NCI-H510A treated with DMSO at 0.1 percent for 48 hours (cell line): ENCODE measurements around the gene TMEM92.

Source experiments
- DNase-seq: peaks from one replicate; lab custom pipeline; 2025; lab: John Stamatoyannopoulos, UW

TMEM92 gene

DNA sequence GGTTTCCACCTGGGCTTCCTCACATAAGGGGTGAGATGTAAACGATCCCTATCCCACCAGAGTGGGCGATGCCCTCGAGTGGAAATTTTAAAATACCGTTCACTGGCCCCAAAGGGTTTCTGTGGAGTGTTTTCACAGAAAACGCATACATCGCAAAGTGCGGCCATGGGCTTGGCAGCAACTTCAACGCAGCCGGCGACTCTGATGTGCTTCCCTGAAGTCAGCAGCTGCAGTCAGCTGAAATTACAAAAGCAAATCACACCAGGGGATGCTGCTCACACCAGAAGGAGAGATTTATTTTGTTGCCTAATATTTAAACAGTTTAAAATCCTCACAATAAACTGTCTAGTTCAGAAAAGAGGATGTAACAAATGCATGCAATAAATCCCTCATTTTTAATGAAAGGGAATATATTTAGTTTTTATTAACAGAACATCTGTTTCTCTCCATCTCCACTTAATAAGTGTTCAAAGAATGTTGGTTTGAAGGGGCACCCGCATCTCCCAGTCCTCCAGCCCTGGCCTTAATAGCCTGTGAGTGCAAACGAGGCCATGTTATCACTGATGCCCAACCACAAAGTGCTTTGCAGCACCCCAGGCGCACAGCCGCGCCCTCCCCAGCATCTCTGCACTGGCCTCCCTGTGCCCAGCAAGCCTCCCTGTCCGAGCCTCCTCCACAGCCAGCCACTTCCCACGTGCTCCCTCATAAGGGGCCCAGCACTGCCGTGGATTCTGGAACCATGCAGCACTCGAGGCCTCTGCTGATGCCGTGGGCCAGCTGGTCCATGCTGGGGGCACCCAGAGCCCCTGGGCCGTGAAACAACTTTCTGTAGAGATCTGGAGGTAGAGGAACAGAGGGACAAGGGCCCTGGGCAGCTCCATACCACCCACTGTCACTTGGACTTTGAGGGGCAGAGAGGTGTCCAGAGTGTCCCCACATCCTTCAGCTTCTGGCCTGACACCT, 54.4 kb downstream of the TMEM92 start:
- no peak for DNase-seq

DNA sequence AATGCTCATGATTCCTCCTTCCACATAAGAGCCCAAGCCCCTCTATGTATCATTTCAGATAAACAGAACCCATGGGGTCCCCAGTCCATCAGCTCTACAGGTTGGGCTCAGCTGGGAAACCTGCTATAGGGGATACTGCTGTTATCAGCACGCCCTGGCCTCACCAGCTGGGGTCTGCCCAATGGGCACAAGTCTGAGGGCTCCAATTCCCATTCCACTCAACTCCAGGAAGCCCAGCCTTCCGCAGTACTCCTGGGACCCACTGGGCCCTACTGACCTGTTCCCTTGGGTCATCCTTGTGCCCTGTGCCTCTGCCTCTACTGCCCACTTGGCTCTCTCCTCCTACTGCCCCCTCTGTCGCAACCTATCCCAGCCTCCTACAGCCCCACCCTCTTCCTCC, 55.5 kb downstream of the TMEM92 start:
- DNase-seq = no peak

DNA sequence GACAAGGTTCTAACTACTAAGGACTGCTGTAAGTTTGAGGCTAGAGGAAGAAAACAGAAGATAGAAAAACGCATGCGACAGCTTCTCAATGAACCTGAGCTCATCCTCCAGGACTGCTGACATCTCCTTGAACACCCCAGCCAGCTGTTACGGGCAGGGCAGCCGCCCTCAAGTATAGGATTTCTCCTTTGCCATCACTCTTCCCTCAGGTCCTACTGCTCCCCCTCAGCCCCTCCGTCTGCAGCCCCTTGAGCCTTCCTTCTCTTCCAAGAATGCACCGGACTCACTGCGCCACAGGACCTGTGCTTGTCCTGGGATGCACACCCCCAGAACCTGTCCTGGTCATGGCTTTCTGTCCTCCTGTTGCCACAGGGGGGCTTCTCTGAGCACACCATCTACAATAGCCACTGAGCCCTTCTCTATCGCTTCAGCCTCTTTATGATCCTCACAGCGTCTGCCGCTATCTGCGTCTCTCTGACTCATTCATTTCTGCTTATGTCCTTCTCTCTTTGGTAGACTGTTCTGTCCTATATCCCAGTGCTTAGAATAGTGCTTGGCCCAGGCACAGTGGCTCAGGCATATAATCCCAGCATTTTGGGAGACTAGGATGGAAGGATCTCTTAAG, 56.0 kb downstream of the TMEM92 start:
- DNase-seq = no peak
